ENCODE data around the gene SNHG17.
"Not testable (repeated sequence)": the region's sequence is repeated elsewhere in the genome, so short reads cannot be mapped to it uniquely, and the experiment has no call there.

The SNHG17 gene

GRCh38 chr20:38418509-38419204 is 16.5 kb downstream of the SNHG17 start:
- no peak for DNase-seq

- DNase-seq, result no peak
These were observed 20.2 kb downstream of the SNHG17 start for GRCh38 chr20:38414769-38415450.

- DNase-seq, result no peak
These were observed 22.1 kb downstream of the SNHG17 start for GRCh38 chr20:38412877-38413577.

DNA sequence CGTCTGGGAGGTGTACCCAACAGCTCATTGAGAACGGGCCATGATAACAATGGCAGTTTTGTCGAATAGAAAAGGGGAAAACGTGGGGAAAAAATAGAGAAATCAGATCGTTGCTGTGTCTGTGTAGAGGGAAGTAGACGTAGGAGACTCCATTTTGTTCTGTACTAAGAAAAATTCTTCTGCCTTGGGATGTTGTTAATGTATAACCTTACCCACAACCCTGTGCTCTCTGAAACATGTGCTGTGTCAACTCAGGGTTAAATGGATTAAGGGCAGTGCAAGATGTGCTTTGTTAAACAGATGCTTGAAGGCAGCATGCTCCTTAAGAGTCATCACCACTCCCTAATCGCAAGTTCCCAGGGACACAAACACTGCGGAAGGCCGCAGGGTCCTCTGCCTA is 27.3 kb downstream of the SNHG17 start:
- not testable (repeated sequence) for DNase-seq

GRCh38 chr20:38407321-38407720 is 27.8 kb downstream of the SNHG17 start:
- no peak for DNase-seq

- DNase-seq, result no peak
These were observed 28.7 kb downstream of the SNHG17 start for GRCh38 chr20:38406476-38406875.

- DNase-seq, result no peak
These were observed 30.0 kb downstream of the SNHG17 start for GRCh38 chr20:38405132-38405531.

DNA sequence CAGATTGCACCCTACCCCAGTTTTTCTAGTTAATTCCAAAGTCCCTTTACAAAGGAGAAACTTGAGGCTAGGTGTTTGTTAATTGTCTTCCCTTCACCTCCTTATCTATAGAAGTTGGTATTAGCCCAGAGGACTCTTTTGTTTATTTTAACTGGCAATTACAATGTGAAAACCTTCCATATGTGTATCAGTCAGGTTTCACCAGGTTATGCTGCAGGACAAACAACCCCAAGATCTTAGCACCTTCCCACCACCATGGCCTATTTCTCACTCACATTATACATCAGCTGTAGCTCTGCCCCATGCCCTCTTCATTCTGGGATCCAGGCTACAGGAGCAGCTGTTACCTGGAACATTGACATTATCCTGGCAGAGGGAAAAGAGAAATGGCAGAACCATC is 31.1 kb downstream of the SNHG17 start:
- DNase-seq, result no peak

DNA sequence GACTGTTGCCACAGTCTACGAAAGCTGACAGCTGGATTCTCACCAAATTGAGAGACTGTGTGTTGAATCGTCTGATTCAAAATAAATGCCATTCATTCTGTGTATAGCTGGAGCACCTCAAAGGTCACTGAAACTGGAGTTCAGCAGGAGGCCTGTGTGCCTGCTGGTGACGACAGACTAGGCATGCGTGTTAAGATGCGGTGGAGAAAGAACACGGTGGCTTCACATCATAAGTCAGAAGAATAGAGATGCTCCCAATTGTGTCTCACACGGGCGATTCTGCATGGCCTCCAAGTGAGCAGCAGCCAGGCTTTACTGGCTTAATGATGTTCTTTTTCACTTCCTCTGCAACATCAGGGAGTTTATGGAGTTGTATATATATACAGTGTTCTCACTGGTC is 32.3 kb downstream of the SNHG17 start:
- no peak for DNase-seq

DNA sequence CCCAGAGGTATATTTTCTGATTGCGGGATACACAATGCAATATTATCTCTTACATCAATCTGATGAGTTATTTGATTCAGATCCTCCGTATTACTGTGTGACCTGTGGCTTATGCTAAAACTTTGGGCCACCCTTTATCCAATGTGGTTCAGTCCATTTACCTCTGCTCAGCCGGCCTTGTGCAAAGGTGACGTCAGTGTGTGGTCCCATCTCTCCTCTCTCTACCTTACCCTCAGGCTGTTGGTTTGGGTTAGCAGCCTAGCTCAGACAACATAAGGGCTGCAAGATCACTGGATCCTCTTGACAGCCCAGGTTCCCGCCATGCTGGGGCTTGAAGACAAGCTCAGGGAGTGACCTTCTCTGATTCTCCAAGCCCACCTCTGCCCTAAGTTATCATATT is 33.0 kb downstream of the SNHG17 start:
- no peak for DNase-seq

DNA sequence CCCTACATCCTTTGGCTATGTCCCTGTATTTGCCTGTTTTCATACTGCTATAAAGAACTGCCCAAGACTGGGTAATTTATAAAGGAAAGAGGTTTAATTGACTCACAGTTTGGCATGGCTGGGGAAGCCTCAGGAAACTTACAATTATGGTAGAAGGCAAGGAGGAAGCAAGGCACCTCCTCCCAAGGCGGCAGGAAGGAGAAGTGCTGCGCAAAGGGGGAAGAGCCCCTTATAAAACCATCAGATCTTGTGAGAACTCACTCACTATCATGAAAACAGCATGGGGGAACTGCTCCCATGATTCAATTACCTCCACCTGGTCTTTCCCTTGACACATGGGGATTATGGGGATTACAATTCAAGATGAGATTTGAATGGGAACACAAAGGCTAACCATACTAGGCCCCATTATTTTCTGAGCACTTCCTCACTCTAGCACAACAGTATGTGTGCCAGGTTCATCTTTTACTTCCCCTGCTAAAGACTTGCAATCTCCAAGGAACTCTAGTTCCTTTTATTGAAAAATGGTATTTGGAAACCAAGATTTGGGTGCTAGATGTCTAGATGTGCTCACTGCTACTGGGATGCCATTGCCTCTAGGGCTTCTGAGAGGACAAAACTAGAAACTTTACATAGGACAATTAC is 39.3 kb downstream of the SNHG17 start:
- not testable (repeated sequence) for DNase-seq

GRCh38 chr20:38395165-38395564 is 40.0 kb downstream of the SNHG17 start:
- no peak for DNase-seq

GRCh38 chr20:38393259-38393658 is 41.9 kb downstream of the SNHG17 start:
- DNase-seq, result no peak

- no peak for DNase-seq
These were observed 42.8 kb downstream of the SNHG17 start for GRCh38 chr20:38392356-38392755.

DNA sequence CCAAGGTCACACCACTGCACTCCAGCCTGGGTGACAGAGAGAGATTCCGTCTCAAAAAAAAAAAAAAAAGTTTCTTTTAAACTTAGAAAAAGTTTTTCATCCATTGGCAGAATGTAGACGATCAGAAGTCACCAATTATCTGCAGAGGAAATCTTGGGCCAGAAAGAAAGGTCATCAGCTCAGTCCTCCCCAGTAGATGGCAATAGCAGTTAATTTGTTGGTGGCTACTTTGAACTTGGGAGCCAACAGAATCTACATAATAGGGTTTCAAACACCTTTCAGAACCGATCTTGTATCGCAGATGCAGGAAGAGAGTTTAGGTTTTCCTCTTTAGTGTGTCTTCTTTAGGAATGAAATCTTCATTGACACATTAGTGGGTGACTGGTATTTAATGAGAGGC is 47.2 kb downstream of the SNHG17 start:
- no peak for DNase-seq

DNA sequence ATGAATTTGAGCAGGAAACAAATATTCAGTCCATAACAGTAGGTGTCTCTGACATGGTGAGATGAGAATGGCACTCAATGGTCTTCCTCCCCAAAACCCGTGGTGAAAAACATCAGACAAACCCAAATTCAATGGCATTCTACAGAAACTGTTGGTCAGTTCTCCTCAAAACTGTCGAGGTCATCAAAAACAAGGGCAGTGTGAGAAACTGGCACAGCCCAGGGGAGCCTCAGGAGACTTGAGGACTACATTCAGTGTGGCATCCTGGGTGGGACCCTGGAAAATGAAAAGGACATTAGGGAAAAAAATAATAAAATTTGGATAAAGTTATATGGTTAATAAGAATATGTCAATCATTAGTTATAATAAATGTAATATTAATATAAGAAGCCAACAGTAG is 48.3 kb downstream of the SNHG17 start:
- DNase-seq, result no peak

DNA sequence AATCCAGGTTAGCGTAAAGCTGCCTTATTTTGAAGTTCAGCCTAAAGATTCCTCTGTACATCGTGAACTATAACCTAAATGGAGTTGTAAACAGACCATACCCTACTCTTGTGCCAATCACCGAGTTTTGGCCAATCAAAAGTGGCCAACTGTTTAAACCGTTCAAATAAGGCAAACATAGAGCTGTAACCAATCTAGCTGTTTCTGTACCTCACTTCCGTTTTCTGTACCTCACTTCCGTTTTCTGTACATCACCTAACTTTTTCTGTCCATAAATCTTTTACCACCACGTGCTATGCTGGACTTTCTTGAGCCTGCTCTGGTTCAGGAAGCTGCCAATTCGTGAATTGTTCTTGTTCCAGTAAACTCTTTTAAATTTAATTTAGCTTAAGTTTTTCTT is 49.1 kb downstream of the SNHG17 start:
- no peak for DNase-seq

DNA sequence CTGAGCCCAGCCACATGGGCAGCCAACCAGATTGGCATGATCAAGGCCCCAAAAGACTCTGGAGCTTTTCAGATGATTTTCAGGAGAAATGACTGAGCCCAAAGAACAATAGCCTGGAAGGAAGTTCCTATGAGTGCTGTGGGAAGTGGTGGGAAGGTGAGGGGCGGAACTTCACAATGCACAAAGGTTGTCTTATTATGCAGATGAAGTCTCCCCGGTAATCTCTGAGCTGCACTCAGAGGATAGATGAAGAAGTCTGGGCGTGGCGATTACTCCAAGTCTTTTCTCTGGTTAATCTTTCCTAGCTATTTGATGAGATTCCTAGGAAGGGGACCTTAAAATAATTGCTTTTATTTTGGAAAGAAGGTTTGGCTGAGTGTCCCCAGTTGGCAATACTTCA is 52.0 kb downstream of the SNHG17 start:
- no peak for DNase-seq

GRCh38 chr20:38377838-38378237 is 57.3 kb downstream of the SNHG17 start:
- DNase-seq, result not testable (repeated sequence)

DNA sequence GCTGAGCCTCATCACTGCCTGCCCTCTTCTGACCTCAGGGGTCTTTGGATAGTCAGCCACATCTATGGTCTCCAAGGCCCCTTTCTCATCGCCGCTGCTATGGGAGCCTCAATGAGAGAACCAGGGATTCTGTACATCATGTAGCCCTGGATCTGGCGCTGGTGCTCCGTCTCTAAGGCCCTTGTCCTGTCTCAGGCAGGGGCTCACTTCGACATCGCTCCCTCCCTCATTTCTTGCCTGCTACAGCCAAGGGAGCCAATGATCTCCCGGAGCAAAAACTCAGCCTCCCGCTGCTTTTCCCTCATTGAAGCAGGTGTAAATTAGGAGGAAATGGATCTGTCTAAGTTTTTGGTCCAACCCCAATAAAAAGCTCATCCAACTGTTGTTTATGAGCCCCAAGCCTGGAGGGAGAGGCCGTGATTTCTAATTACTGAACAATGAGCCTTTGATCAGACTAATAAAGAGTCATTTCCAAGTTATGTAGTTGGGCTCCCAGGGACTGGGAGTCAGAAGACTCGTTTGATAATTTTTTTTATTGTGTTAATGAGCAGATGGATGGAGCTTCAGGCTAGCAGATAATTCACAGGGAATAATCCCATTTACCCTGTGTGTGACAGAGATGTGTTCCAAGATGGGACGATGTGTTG is 58.0 kb downstream of the SNHG17 start:
- DNase-seq, result no peak

GRCh38 chr20:38373898-38374297 is 61.2 kb downstream of the SNHG17 start:
- DNase-seq, result no peak

DNA sequence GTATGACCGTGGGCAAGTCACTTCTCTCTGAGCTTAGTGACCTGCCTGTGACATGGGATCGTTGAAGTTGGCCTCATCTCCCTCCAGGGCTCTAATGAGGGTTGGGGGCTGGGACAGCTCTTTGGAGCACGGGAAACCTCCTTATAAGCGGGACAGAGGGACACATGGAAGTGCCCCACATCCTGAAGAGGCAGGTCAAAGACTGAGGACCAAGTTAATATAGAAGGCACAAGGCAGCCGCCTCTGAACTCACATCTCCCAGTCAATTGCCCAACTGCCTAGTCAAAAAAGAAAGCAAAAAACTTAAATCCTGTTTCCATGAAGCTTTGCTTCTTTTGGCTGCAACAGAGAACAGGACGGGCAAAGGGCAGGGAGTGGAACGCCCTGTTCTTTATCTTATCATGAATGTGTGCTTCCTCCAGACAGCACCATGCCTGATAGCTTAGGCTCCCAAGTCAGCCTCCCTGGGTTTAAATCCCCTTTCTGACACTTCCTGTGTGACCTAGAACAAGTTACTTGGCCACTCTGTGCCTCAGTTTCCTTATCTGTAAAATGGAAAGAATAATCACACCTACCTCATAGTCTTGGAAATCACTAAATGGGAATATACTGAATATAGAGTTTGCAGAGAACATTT is 61.8 kb downstream of the SNHG17 start:
- DNase-seq, result no peak

DNA sequence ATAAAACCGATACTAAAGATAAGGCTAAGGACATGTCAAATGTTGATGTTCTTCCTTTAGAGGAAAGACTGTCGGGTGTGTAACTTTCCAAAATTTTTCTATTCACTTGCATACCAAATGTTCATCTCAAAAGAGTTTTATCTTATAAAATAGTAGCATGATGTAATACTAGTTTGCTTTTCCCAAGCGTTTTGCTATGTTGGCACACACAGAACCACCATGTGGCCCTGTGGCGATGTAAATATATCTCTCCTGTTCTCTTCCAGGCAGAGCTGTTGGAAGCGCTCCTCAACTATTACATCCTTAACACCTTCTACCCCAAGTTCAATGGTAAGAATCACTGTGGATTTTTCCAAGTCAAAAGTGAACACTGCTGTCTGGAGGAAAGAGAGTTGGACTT is 62.3 kb downstream of the SNHG17 start:
- no peak for DNase-seq

Measured in NCI-H2081 treated with DMSO at 0.1 percent for 48 hours (cell line).